Smooth muscle cell (in vitro differentiated cells): ENCODE measurements around the gene LPGAT1. TPM values are rescaled to one million over a fixed set of nuclear protein-coding genes. Genes with fewer than 3 reads are reported as not detected.

ENCODE experiments used
- DNase-seq: peaks from one replicate; lab custom pipeline; 2025; ENCODE audit not compliant: unreplicated experiment; lab: John Stamatoyannopoulos, UW
- H2AFZ ChIP-seq: fragments of 200-600 bp; sonication (generic); 2 replicates; pipeline ENCODE4 v1.6.0; 2016; ENCODE audit warnings: antibody characterized with exemption, low read depth, mild to moderate bottlenecking
- H3F3A ChIP-seq: fragments of 200-600 bp; sonication (generic); 2 replicates; pipeline ENCODE4 v1.6.0; 2017; ENCODE audit warnings: antibody characterized with exemption, low read depth
- H3K27ac ChIP-seq: fragments of 200-600 bp; sonication (generic); 2 replicates; pipeline ENCODE4 v1.5.1; 2016; ENCODE audit warnings: low read depth, mild to moderate bottlenecking
- H3K27me3 ChIP-seq: fragments of 200-600 bp; sonication (generic); 2 replicates; pipeline ENCODE4 v1.6.1; 2016; ENCODE audit warnings: low read depth, mild to moderate bottlenecking
- H3K36me3 ChIP-seq: fragments of 200-600 bp; sonication (generic); 2 replicates; pipeline ENCODE4 v1.5.1; 2016; ENCODE audit warnings: low read depth
- H3K4me1 ChIP-seq: fragments of 200-600 bp; sonication (generic); 2 replicates; pipeline ENCODE4 v1.5.1; 2016; ENCODE audit warnings: low read depth
- H3K4me2 ChIP-seq: fragments of 200-600 bp; sonication (generic); 2 replicates; pipeline ENCODE4 v1.6.0; 2016; ENCODE audit warnings: mild to moderate bottlenecking
- H3K4me3 ChIP-seq: fragments of 200-600 bp; sonication (generic); 2 replicates; pipeline ENCODE4 v1.5.1; 2016; ENCODE audit warnings: mild to moderate bottlenecking
- H3K79me2 ChIP-seq: fragments of 200-600 bp; sonication (generic); 2 replicates; pipeline ENCODE4 v1.6.0; 2016; ENCODE audit warnings: low read depth, mild to moderate bottlenecking
- H3K9ac ChIP-seq: fragments of 200-600 bp; sonication (generic); 2 replicates; pipeline ENCODE4 v1.6.0; 2016; ENCODE audit warnings: low read depth
- H3K9me3 ChIP-seq: fragments of 200-600 bp; sonication (generic); replicated peaks from 2 replicates; pipeline ENCODE4 v1.5.1; 2016; ENCODE audit warnings: low read depth
- H4K20me1 ChIP-seq: fragments of 200-600 bp; sonication (generic); 2 replicates; pipeline ENCODE4 v1.6.0; 2016; ENCODE audit warnings: low read depth
- CTCF ChIP-seq: fragments of 200-600 bp; sonication (generic); IDR thresholded peaks from 2 replicates; pipeline ENCODE4 v1.5.1; 2017; ENCODE audit warnings: borderline replicate concordance, mild to moderate bottlenecking, antibody characterized with exemption; ENCODE audit not compliant: insufficient read depth, poor library complexity, severe bottlenecking
- WGBS: methylation state at CpG from one replicate; pipeline ENCODE4 v1.1.7; 2016; ENCODE audit warnings: low lambda C conversion rate; 5-methylcytosine and 5-hydroxymethylcytosine counted together
- polyA plus RNA-seq: library from polyadenylated mRNA; unstranded; fragments of >200 nt; fragmentation: Nextera tagmentation; extraction: Ambion mirVana; gene quantifications from 2 replicates; pipeline ENCODE4 v1.2.1, GENCODE V29; 2016
- total RNA-seq: library from RNA; depleted of rRNA; stranded (reverse); fragments of >200 nt; gene quantifications from 2 replicates; pipeline ENCODE4 v1.2.3, GENCODE V29; 2014

The LPGAT1 gene
- total and polyA plus RNA-seq, 2 experiments from 2014 or later = 12.0 to 39.7 TPM

DNA sequence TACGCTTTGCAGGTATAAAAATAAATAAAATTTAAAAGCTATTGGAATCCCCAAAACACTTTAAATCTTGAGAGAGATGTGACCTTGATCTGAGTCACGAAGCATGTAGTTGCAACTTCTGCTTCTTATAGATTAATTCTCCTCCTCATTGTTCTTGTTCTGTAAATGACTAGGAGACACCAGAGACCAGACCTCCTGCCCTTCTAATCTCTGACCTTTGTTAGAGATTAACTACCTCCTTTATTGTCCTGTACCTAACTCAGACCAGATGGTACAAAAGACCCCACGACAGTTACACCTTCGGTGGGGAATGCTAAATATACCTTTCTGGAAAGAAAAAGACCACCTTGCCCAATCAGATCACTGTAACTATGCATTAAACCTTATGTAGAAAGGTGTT, 78.2 kb downstream of the LPGAT1 start:
- TF ChIP-seq CTCF = no peak
- H3K4me3 ChIP-seq = no peak overlapping the region
- 69% methylated on average over 4 of the region's 4 CpGs for WGBS

GRCh38 chr1:211751438-211751837, 79.1 kb downstream of the LPGAT1 start:
- no peak overlapping the region for H3K4me3 ChIP-seq
- no peak for DNase-seq
- no peaks in the 10 kb centered on the region for H3K27me3 ChIP-seq
- H3K4me2 ChIP-seq = no peak overlapping the region
- H3K9me3 ChIP-seq = no peaks in the 10 kb centered on the region
- no peaks in the 10 kb centered on the region for H3F3A ChIP-seq
- no peak overlapping the region for H3K27ac ChIP-seq
- H3K4me1 ChIP-seq = peaks cover 25% of the 10 kb centered on the region
- no peak for TF ChIP-seq CTCF
- H3K36me3 ChIP-seq = peaks cover 5% of the 10 kb centered on the region
- H3K9ac ChIP-seq = no peak overlapping the region
- no peaks in the 10 kb centered on the region for H3K79me2 ChIP-seq
- H2AFZ ChIP-seq = no peak overlapping the region
- WGBS = 38% methylated on average over 3 of the region's 3 CpGs
- H4K20me1 ChIP-seq = no peaks in the 10 kb centered on the region

More for the DNA sequence above, 78.2 kb downstream of the LPGAT1 start:
- no peaks in the 10 kb centered on the region for H3K27me3 ChIP-seq
- H3K4me1 ChIP-seq = peaks cover 25% of the 10 kb centered on the region
- no peak overlapping the region for H3K27ac ChIP-seq
- H3K9me3 ChIP-seq = no peaks in the 10 kb centered on the region
- no peaks in the 10 kb centered on the region for H3F3A ChIP-seq
- H3K4me2 ChIP-seq = no peak overlapping the region
- H2AFZ ChIP-seq = no peak overlapping the region
- H4K20me1 ChIP-seq = no peaks in the 10 kb centered on the region
- no peak overlapping the region for H3K9ac ChIP-seq
- H3K79me2 ChIP-seq = no peaks in the 10 kb centered on the region
- H3K36me3 ChIP-seq = peaks cover 5% of the 10 kb centered on the region
- no peak for DNase-seq

DNA sequence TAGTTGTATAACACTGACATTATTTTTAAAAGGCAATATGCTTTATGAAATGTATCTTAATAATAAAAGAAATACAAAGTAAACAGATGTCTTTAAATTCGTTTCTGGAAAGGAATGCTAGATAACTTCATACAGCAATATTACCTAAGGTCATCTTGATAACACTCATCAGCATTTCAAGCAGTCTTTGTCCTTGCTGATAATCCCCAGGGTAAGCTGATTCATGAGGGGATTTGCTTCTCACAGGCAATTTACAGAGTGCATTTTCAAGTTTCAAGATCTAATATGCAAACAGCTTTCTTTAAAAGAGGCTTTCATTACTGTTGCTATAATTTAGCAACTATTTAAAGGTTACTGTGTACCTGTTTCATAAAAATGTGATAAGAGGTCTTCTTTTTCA, 80.0 kb downstream of the LPGAT1 start:
- Histone ChIP-seq H3K27ac (no peak overlapping the region), H3K27me3 (no peaks in the 10 kb centered on the region), H3K4me1 (peaks cover 25% of the 10 kb centered on the region), H3K36me3 (peaks cover 5% of the 10 kb centered on the region), H3F3A (no peaks in the 10 kb centered on the region), H2AFZ (no peak overlapping the region), H3K79me2 (no peaks in the 10 kb centered on the region), H3K4me2 (no peak overlapping the region), H3K9ac (no peak overlapping the region), H3K9me3 (no peaks in the 10 kb centered on the region), H3K4me3 (no peak overlapping the region), H4K20me1 (no peaks in the 10 kb centered on the region)
- WGBS = 18% methylated on average over 1 of the region's 1 CpG
- no peak for DNase-seq
- TF ChIP-seq CTCF = no peak

DNA sequence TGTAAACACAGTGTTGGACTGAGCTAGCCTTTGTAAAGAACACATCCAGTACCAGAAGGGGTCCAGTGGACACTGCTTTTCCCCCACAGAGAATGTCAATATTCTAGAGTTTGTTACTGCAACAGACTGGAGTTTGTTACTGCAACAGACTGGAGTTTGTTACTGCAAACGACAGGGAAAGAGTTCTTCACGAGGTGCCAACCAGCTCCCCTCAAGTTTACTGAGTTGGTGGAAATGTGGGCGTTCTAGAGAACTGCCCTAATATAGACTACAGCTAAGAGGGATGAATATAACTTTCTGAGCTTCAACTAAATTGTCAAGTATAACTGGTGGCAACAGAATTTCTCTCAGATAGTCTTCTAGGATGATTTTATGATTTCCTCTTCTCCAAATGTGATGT, 81.3 kb downstream of the LPGAT1 start:
- H3K27ac ChIP-seq = no peak overlapping the region
- 86% methylated on average over 3 of the region's 3 CpGs for WGBS

More for the DNA sequence above, 81.3 kb downstream of the LPGAT1 start:
- H4K20me1 ChIP-seq = no peaks in the 10 kb centered on the region
- no peak overlapping the region for H3K4me2 ChIP-seq
- no peaks in the 10 kb centered on the region for H3K79me2 ChIP-seq
- no peak overlapping the region for H2AFZ ChIP-seq
- H3K36me3 ChIP-seq = peaks cover 5% of the 10 kb centered on the region
- no peaks in the 10 kb centered on the region for H3K9me3 ChIP-seq
- no peak for DNase-seq
- no peaks in the 10 kb centered on the region for H3F3A ChIP-seq
- no peak overlapping the region for H3K4me3 ChIP-seq
- H3K27me3 ChIP-seq = no peaks in the 10 kb centered on the region
- H3K9ac ChIP-seq = no peak overlapping the region
- no peak for TF ChIP-seq CTCF
- H3K4me1 ChIP-seq = peaks cover 25% of the 10 kb centered on the region
